Measurements from ENCODE around the gene ACSL5.

The ACSL5 gene

GRCh38 chr10:112343056-112343806 is 30.7 kb upstream of the ACSL5 start:
- H3K4me3 ChIP-seq (replicated peaks in 1 of 2; ENCODE audit: low read depth in 2 of 2, low read length in 2 of 2): no peak overlapping the region
- DNase-seq (ENCODE audit: low read depth in 2 of 2): no peak
- TF ChIP-seq, protein P1, sequence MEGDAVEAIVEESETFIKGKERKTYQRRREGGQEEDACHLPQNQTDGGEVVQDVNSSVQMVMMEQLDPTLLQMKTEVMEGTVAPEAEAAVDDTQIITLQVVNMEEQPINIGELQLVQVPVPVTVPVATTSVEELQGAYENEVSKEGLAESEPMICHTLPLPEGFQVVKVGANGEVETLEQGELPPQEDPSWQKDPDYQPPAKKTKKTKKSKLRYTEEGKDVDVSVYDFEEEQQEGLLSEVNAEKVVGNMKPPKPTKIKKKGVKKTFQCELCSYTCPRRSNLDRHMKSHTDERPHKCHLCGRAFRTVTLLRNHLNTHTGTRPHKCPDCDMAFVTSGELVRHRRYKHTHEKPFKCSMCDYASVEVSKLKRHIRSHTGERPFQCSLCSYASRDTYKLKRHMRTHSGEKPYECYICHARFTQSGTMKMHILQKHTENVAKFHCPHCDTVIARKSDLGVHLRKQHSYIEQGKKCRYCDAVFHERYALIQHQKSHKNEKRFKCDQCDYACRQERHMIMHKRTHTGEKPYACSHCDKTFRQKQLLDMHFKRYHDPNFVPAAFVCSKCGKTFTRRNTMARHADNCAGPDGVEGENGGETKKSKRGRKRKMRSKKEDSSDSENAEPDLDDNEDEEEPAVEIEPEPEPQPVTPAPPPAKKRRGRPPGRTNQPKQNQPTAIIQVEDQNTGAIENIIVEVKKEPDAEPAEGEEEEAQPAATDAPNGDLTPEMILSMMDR (IDR thresholded peaks at IDR 0.05; ENCODE audit: low read depth, low read length): no peak

- H3K4me3 ChIP-seq (replicated peaks in 1 of 2; ENCODE audit: low read depth in 2 of 2, low read length in 2 of 2): no peak overlapping the region
- DNase-seq (ENCODE audit: low read depth in 2 of 2): no peak
- TF ChIP-seq, protein P1 (IDR thresholded peaks at IDR 0.05; ENCODE audit: low read depth, low read length): no peak
Measured at GRCh38 chr10:112344261-112344660, 29.7 kb upstream of the ACSL5 start.

- TF ChIP-seq, protein P1 (IDR thresholded peaks at IDR 0.05; ENCODE audit: low read depth, low read length): no peak
- no peak overlapping the region for H3K4me3 ChIP-seq (replicated peaks in 1 of 2; ENCODE audit: low read depth in 2 of 2, low read length in 2 of 2)
- DNase-seq (ENCODE audit: low read depth in 2 of 2): no peak
Measured at GRCh38 chr10:112345202-112345601, 28.7 kb upstream of the ACSL5 start.

GRCh38 chr10:112345743-112346142 is 28.2 kb upstream of the ACSL5 start:
- no peak for DNase-seq (ENCODE audit: low read depth in 2 of 2)
- TF ChIP-seq, protein P1 (IDR thresholded peaks at IDR 0.05; ENCODE audit: low read depth, low read length): no peak
- no peak overlapping the region for H3K4me3 ChIP-seq (replicated peaks in 1 of 2; ENCODE audit: low read depth in 2 of 2, low read length in 2 of 2)

DNA sequence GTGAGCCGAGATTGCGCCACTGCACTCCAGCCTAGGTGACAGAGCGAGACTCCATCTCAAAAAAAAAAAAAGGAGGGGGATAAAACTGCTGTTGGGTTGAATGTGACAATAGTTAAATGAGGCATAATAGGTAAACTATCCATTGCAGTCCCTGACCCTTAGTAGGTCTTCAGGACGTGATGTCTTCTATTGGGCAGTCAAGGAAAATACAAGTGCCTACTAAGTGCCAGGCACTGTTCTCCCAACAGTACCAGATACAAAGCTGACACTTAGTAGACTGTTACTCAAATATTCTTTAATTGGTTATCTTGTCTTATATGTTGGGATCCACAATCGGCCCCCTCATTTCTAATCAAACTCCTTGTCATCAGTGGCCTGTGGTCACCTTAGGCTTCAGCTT is 27.1 kb upstream of the ACSL5 start:
- TF ChIP-seq, protein P1 (IDR thresholded peaks at IDR 0.05; ENCODE audit: low read depth, low read length): no peak
- no peak overlapping the region for H3K4me3 ChIP-seq (replicated peaks in 1 of 2; ENCODE audit: low read depth in 2 of 2, low read length in 2 of 2)
- no peak for DNase-seq (ENCODE audit: low read depth in 2 of 2)

DNA sequence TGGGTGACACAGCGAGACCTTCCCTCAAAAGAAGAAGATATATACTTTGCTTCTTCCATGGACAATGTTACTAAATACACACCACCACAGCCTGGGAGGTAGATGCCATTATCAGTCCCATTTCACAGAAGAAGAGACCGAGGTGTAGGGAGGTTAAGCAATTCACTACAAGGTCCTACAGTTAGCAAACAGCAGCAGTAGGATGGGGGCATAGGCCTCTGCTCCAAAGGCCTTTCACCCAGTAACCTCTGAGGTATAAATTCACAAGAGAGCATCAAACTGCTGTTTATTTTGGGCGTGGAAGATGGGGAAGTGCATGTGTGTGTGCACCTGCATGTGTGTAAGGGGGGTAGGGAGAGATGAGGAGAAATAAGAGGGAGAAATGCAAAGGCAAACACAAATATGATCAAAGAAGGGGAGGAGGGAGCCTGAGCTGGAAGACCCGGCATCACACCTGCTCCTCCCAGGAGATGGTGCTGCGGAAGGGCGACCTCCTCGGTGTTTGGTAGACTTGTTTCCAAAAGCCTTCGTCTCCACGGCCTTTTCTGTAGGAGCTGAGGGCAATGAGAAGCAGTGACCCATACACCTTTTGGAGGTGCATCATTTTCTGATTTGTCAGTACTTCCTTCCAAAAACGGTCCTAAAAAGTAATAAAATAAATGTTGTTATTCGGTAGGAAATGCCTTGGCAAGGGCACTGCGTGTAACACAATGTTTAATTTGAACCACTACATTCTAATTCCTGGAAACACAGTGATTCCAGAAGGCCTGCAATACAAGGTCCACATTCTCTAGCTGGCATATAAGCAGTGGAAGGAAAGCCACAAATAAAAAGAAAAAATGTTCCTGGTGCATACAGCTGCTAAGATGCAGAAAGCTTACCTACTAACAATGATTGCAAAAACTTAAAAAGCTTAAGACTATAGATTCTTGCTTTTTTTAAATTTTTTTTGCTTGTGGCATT is 25.9 kb upstream of the ACSL5 start:
- H3K4me3 ChIP-seq (replicated peaks in 1 of 2; ENCODE audit: low read depth in 2 of 2, low read length in 2 of 2): no peak overlapping the region
- TF ChIP-seq, protein P1 (IDR thresholded peaks at IDR 0.05; ENCODE audit: low read depth, low read length): no peak
- no peak for DNase-seq (ENCODE audit: low read depth in 2 of 2)
